ENCODE data around the gene BPI. TPM values are rescaled to one million over a fixed set of nuclear protein-coding genes. Genes with fewer than 3 reads are reported as not detected.
"Not testable (repeated sequence)": the region's sequence is repeated elsewhere in the genome, so short reads cannot be mapped to it uniquely, and the experiment has no call there.

Gene BPI
- total RNA-seq, 1 experiment from 2014 or later, result not detected

- intact Hi-C loops (cut with micrococcal nuclease; ENCODE audit: unreplicated experiment), result no loop called here
- Histone ChIP-seq H3K4me1 (no peaks in the 10 kb centered on the region), H3K9me3 (peaks cover 16% of the 10 kb centered on the region), H3K4me3 (ENCODE audit: low read depth, low read length) (no peak overlapping the region), H3K36me3 (ENCODE audit: control insufficient read depth, insufficient read depth, low read length) (no peaks in the 10 kb centered on the region), H3K27me3 (replicated peaks; ENCODE audit: control insufficient read depth, insufficient read depth, low read length) (no peaks in the 10 kb centered on the region)
- Mint-ChIP-seq H3K36me3 (ENCODE audit: insufficient read depth, unreplicated experiment) (no peaks in the 10 kb centered on the region), H3K27me3 (ENCODE audit: insufficient read depth, unreplicated experiment) (no peaks in the 10 kb centered on the region), H3K4me3 (ENCODE audit: unreplicated experiment) (no peak overlapping the region), H3K27ac (ENCODE audit: unreplicated experiment) (no peak overlapping the region), H3K4me1 (ENCODE audit: low read depth, unreplicated experiment) (no peaks in the 10 kb centered on the region), H3K9me3 (ENCODE audit: unreplicated experiment) (peaks cover 18% of the 10 kb centered on the region)
- no peak for DNase-seq
- ChIA-PET POLR2A (no interaction called here), CTCF (interaction anchor here (0.6 kb wide), 1 partner anchor 41 kb away, joined by 3 read pairs; no protein-coding TSS in a partner anchor)
- BruUV-seq (replicated peaks), result no TSS peak
- no peak for TF ChIP-seq CTCF (IDR thresholded peaks at IDR 0.05; ENCODE audit: insufficient read depth in 1 of 2, low read depth in 1 of 2, low read length in 1 of 2, severe bottlenecking in 1 of 2, unreplicated experiment in 1 of 2)
Observed at GRCh38 chr20:38277691-38278090, 26.3 kb upstream of the BPI start.

- H3K27me3 Mint-ChIP-seq (ENCODE audit: insufficient read depth, unreplicated experiment), result no peaks in the 10 kb centered on the region
- TF ChIP-seq CTCF (IDR thresholded peaks at IDR 0.05; ENCODE audit: insufficient read depth in 1 of 2, low read depth in 1 of 2, low read length in 1 of 2, severe bottlenecking in 1 of 2, unreplicated experiment in 1 of 2), result no peak
- no peak overlapping the region for H3K27ac Mint-ChIP-seq (ENCODE audit: unreplicated experiment)
- intact Hi-C loops (cut with micrococcal nuclease; ENCODE audit: unreplicated experiment), result no loop called here
- no peaks in the 10 kb centered on the region for H3K36me3 Mint-ChIP-seq (ENCODE audit: insufficient read depth, unreplicated experiment)
- no peaks in the 10 kb centered on the region for H3K4me1 Mint-ChIP-seq (ENCODE audit: low read depth, unreplicated experiment)
- H3K9me3 Mint-ChIP-seq (ENCODE audit: unreplicated experiment), result peaks cover 18% of the 10 kb centered on the region
- no TSS peak for BruUV-seq (replicated peaks)
- H3K9me3 ChIP-seq, result peaks cover 16% of the 10 kb centered on the region
- H3K4me1 ChIP-seq, result no peaks in the 10 kb centered on the region
- POLR2A ChIA-PET, result no interaction called here
- H3K27me3 ChIP-seq (replicated peaks; ENCODE audit: control insufficient read depth, insufficient read depth, low read length), result no peaks in the 10 kb centered on the region
- CTCF ChIA-PET, result interaction anchor here (0.6 kb wide), 1 partner anchor 41 kb away, joined by 3 read pairs; no protein-coding TSS in a partner anchor
- peak in 1 of 2 experiments; percentile 29 for DNase-seq
- no peak overlapping the region for H3K4me3 Mint-ChIP-seq (ENCODE audit: unreplicated experiment)
- H3K36me3 ChIP-seq (ENCODE audit: control insufficient read depth, insufficient read depth, low read length), result no peaks in the 10 kb centered on the region
- no peak overlapping the region for H3K4me3 ChIP-seq (ENCODE audit: low read depth, low read length)
Observed at GRCh38 chr20:38278131-38278530, 25.8 kb upstream of the BPI start.

GRCh38 chr20:38278763-38279162, 25.2 kb upstream of the BPI start:
- no peaks in the 10 kb centered on the region for H3K4me1 Mint-ChIP-seq (ENCODE audit: low read depth, unreplicated experiment)
- H3K9me3 ChIP-seq, result peaks cover 16% of the 10 kb centered on the region
- no peak for DNase-seq
- ChIA-PET POLR2A (no interaction called here), CTCF (no interaction called here)
- H3K9me3 Mint-ChIP-seq (ENCODE audit: unreplicated experiment), result peaks cover 18% of the 10 kb centered on the region
- H3K4me1 ChIP-seq, result no peaks in the 10 kb centered on the region
- no peak for TF ChIP-seq CTCF (IDR thresholded peaks at IDR 0.05; ENCODE audit: insufficient read depth in 1 of 2, low read depth in 1 of 2, low read length in 1 of 2, severe bottlenecking in 1 of 2, unreplicated experiment in 1 of 2)
- no peaks in the 10 kb centered on the region for H3K27me3 ChIP-seq (replicated peaks; ENCODE audit: control insufficient read depth, insufficient read depth, low read length)
- H3K27ac Mint-ChIP-seq (ENCODE audit: unreplicated experiment), result no peak overlapping the region
- BruUV-seq (replicated peaks), result no TSS peak
- H3K36me3 Mint-ChIP-seq (ENCODE audit: insufficient read depth, unreplicated experiment), result no peaks in the 10 kb centered on the region
- intact Hi-C loops (cut with micrococcal nuclease; ENCODE audit: unreplicated experiment), result no loop called here
- H3K4me3 ChIP-seq (ENCODE audit: low read depth, low read length), result no peak overlapping the region
- no peaks in the 10 kb centered on the region for H3K36me3 ChIP-seq (ENCODE audit: control insufficient read depth, insufficient read depth, low read length)
- no peaks in the 10 kb centered on the region for H3K27me3 Mint-ChIP-seq (ENCODE audit: insufficient read depth, unreplicated experiment)
- no peak overlapping the region for H3K4me3 Mint-ChIP-seq (ENCODE audit: unreplicated experiment)

- H3K4me1 ChIP-seq; H3K4me1 Mint-ChIP-seq (ENCODE audit: low read depth, unreplicated experiment); H3K4me3 Mint-ChIP-seq (ENCODE audit: unreplicated experiment); H3K36me3 ChIP-seq (ENCODE audit: control insufficient read depth, insufficient read depth, low read length); BruUV-seq (replicated peaks); POLR2A ChIA-PET; H3K36me3 Mint-ChIP-seq (ENCODE audit: insufficient read depth, unreplicated experiment); intact Hi-C loops (cut with micrococcal nuclease; ENCODE audit: unreplicated experiment); CTCF ChIA-PET; H3K4me3 ChIP-seq (ENCODE audit: low read depth, low read length); H3K27me3 ChIP-seq (replicated peaks; ENCODE audit: control insufficient read depth, insufficient read depth, low read length); H3K27me3 Mint-ChIP-seq (ENCODE audit: insufficient read depth, unreplicated experiment); H3K27ac Mint-ChIP-seq (ENCODE audit: unreplicated experiment): not testable (repeated sequence)
- DNase-seq, result peak in 1 of 2 experiments; percentile 38
- peaks cover 16% of the 10 kb centered on the region for H3K9me3 ChIP-seq
- H3K9me3 Mint-ChIP-seq (ENCODE audit: unreplicated experiment), result peaks cover 18% of the 10 kb centered on the region
Observed at GRCh38 chr20:38281176-38281915, 22.6 kb upstream of the BPI start.
